ENCODE results near the gene CCDC73.

The CCDC73 gene

GRCh38 chr11:32833921-32834320, 39.5 kb upstream of the CCDC73 start:
- DNase-seq (ENCODE audit: low read depth), result no peak
- H3K4me3 ChIP-seq (ENCODE audit: control insufficient read depth, low read depth, low read length), result no peak overlapping the region
- TF ChIP-seq CTCF (conservative IDR thresholded peaks at IDR 0.05; ENCODE audit: control insufficient read depth, insufficient read depth, low read depth, low read length), result no peak

GRCh38 chr11:32831221-32831620, 36.8 kb upstream of the CCDC73 start:
- TF ChIP-seq CTCF (conservative IDR thresholded peaks at IDR 0.05; ENCODE audit: control insufficient read depth, insufficient read depth, low read depth, low read length), result no peak
- H3K4me3 ChIP-seq (ENCODE audit: control insufficient read depth, low read depth, low read length), result no peak overlapping the region
- no peak for DNase-seq (ENCODE audit: low read depth)

GRCh38 chr11:32830796-32831195, 36.3 kb upstream of the CCDC73 start:
- DNase-seq (ENCODE audit: low read depth), result no peak
- H3K4me3 ChIP-seq (ENCODE audit: control insufficient read depth, low read depth, low read length), result no peak overlapping the region
- TF ChIP-seq CTCF (conservative IDR thresholded peaks at IDR 0.05; ENCODE audit: control insufficient read depth, insufficient read depth, low read depth, low read length), result no peak

- TF ChIP-seq CTCF (conservative IDR thresholded peaks at IDR 0.05; ENCODE audit: control insufficient read depth, insufficient read depth, low read depth, low read length), result no peak
- DNase-seq (ENCODE audit: low read depth), result peak; percentile 24
- H3K4me3 ChIP-seq (ENCODE audit: control insufficient read depth, low read depth, low read length), result no peak overlapping the region
These were observed 35.9 kb upstream of the CCDC73 start for GRCh38 chr11:32830413-32830738.

GRCh38 chr11:32829680-32830412, 35.4 kb upstream of the CCDC73 start, which contains the start of gene PRRG4:
TSS of gene PRRG4 (plus strand) at chr11:32829927. CDS start at chr11:32830530, 603 bp downstream.
- peak; percentile 24 for DNase-seq (ENCODE audit: low read depth)
- no peak for TF ChIP-seq CTCF (conservative IDR thresholded peaks at IDR 0.05; ENCODE audit: control insufficient read depth, insufficient read depth, low read depth, low read length)
- H3K4me3 ChIP-seq (ENCODE audit: control insufficient read depth, low read depth, low read length), result peak within 1 kb of the TSS; percentile 41

- H3K4me3 ChIP-seq (ENCODE audit: control insufficient read depth, low read depth, low read length), result peak overlapping the region; percentile 41
These were observed 34.8 kb upstream of the CCDC73 start for GRCh38 chr11:32829157-32829679.

More at GRCh38 chr11:32829157-32829679, 34.8 kb upstream of the CCDC73 start:
- DNase-seq (ENCODE audit: low read depth), result no peak
- TF ChIP-seq CTCF (conservative IDR thresholded peaks at IDR 0.05; ENCODE audit: control insufficient read depth, insufficient read depth, low read depth, low read length), result no peak
